A375 (cell line): ENCODE results near the gene TRIM17. TPM values are rescaled to one million over a fixed set of nuclear protein-coding genes. Genes with fewer than 3 reads are reported as not detected.

Experiments used
- small RNA-seq: library from RNA; depleted of rRNA; stranded (forward); fragments of <200 nt; gene quantifications from one replicate; pipeline ENCODE3, GENCODE V24; 2014
- total RNA-seq: library from RNA; depleted of rRNA; stranded (reverse); fragments of >200 nt; shearing (Covaris generic); gene quantifications from 2 replicates; pipeline ENCODE4 v1.2.3, GENCODE V29; 2014; rRNA removed

TRIM17 gene, protein sequence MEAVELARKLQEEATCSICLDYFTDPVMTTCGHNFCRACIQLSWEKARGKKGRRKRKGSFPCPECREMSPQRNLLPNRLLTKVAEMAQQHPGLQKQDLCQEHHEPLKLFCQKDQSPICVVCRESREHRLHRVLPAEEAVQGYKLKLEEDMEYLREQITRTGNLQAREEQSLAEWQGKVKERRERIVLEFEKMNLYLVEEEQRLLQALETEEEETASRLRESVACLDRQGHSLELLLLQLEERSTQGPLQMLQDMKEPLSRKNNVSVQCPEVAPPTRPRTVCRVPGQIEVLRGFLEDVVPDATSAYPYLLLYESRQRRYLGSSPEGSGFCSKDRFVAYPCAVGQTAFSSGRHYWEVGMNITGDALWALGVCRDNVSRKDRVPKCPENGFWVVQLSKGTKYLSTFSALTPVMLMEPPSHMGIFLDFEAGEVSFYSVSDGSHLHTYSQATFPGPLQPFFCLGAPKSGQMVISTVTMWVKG
- total RNA-seq: not detected in 2 replicates

DNA sequence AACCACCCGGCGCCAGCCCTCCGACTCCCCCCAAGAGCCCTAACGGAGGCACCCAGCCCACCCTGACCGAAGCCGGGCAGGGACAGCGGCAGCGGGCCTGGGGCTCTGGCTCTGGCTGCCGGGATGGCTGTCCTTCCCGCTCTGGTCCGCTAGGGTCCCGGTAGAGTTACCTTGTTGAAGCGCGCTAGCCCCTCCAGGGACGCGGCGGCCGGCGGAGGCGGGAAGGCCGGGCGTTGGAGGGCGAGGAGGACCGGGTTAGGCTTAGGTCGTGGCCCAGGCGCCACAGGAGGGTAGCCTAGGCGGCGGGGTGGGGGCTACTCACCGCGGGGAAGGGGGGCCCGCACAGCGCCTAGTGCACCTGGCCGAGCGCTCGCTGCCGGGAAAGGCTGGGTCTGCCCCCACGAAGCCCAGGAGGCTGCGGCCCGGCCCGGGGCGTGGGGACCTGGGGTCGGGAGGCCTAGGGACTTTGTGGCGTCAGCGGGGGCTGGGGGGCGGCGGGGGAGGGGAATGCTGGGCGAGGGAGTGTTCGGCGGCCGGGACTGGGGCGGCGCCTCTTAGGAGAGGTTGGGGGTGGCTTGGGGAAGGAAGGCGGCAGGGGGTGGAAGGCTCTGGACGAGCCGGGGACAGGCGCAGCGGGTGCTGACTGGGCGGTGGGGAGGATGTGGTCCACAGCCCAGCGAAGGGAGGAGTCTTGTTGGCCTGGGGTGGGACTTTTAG lies at the start of gene TRIM17:
Gene TRIM17 (minus strand): TSS at position 645 of the 717 bp plus-strand sequence. CDS start 1,789 bp downstream, outside the sequence.

Small RNA genes within 50 kb of the gene (small RNA-seq; reads per million reads assigned to genes)
- gene MIR4666A: not detected

Other genes with a start within 250 kb of the TRIM17 start
- 3.3 and 3.6 TPM in 2 replicates for gene OBSCN, start 208.8 kb downstream of the TRIM17 start, total RNA-seq
- gene TRIM11, start 10.0 kb downstream of the TRIM17 start, total RNA-seq: 61.9 and 70.9 TPM in 2 replicates
- gene RNF187, start 70.5 kb upstream of the TRIM17 start, total RNA-seq: 146 and 151 TPM in 2 replicates